ENCODE measurements around the gene AP1G2.

DNA sequence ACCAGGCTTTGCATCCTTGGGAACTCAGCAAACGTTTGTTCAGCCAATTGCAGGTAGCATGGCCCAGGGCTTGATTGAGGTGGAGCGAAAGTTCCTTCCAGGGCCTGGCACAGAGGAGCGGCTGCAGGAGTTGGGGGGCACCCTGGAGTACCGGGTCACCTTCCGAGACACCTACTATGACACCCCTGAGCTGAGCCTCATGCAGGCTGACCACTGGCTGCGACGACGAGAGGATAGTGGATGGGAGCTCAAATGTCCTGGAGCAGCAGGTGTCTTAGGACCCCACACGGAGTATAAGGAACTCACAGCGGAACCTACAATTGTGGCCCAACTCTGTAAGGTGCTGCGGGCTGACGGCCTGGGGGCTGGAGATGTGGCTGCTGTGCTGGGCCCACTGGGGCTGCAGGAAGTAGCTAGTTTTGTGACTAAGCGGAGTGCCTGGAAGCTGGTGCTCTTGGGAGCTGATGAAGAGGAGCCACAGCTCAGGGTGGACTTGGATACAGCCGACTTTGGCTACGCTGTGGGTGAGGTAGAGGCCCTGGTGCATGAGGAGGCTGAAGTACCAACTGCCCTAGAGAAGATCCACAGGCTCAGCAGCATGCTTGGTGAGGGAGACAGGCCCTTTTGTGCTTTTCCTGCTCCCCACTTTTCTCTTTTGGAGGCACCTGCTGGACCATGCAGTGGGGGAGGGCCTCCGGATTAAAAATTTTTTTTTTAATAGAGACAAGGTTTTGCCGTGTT, 10.7 kb downstream of the AP1G2 start:
- TF ChIP-seq, protein P1, sequence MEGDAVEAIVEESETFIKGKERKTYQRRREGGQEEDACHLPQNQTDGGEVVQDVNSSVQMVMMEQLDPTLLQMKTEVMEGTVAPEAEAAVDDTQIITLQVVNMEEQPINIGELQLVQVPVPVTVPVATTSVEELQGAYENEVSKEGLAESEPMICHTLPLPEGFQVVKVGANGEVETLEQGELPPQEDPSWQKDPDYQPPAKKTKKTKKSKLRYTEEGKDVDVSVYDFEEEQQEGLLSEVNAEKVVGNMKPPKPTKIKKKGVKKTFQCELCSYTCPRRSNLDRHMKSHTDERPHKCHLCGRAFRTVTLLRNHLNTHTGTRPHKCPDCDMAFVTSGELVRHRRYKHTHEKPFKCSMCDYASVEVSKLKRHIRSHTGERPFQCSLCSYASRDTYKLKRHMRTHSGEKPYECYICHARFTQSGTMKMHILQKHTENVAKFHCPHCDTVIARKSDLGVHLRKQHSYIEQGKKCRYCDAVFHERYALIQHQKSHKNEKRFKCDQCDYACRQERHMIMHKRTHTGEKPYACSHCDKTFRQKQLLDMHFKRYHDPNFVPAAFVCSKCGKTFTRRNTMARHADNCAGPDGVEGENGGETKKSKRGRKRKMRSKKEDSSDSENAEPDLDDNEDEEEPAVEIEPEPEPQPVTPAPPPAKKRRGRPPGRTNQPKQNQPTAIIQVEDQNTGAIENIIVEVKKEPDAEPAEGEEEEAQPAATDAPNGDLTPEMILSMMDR (IDR thresholded peaks at IDR 0.05) = no peak
- TF ChIP-seq EZH2 (IDR thresholded peaks at IDR 0.05; ENCODE audit: borderline replicate concordance, insufficient read depth, low read depth, low read length, poor library complexity, severe bottlenecking) = no peak
